Measurements from ENCODE around the gene PDE9A. TPM values are rescaled to one million over a fixed set of nuclear protein-coding genes. Genes with fewer than 3 reads are reported as not detected.
A peak's percentile ranks its signal among the peaks of the same experiment; 100 is the strongest.

Gene PDE9A
- total RNA-seq, 1 experiment from 2014 or later, result 44.8 TPM

DNA sequence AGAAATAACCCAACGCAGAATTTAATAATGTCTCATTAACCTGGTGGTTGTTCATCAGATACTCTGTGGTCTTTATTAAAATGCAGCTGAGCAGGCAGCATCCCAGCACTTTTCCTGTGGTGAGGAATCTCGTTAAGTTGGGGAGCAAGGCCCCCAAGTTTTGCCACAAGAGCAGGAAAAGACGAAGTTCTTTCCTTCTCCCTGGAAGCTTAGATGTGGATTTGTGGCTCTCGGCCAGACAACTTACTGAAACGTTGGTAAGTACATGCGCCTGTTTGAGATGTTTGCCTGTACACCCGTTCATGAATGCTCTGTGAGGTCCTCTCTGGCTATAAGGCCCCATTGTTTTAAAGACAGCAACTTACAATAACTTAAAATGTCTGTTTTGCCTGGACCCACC is 34.3 kb upstream of the PDE9A start (continued):
- TF ChIP-seq ZNF416 (CRISPR knock-in tag; IDR thresholded peaks at IDR 0.05), result no peak

DNA sequence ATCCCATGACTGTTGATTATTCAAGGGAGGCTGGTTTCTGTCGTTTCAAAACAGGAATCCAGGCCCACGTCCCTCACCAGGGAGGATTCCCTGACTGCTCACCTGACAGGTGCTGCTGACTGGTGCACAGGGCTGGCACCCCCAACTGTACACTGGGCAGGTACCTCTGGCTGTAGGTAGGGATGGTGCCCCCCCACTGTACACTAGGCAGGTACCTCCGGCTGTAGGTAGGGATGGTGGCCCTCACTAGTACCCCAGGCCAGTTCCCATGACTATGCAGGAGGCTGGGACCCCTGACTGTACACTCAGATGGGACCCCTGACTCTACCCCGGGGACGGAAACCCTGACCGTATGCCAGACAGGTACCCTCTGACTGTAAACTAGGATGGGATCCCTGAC is 33.6 kb upstream of the PDE9A start:
- ATAC-seq (no peak), DNase-seq (ENCODE audit: low spot score) (no peak)
- Mint-ChIP-seq H3K36me3 (no peaks in the 10 kb centered on the region), H3K4me1 (peaks cover 17% of the 10 kb centered on the region), H3K9me3 (peaks cover 4% of the 10 kb centered on the region), H3K27ac (no peak overlapping the region), H3K4me3 (no peak overlapping the region), H3K27me3 (ENCODE audit: low read depth) (peaks cover 7% of the 10 kb centered on the region)
- TF ChIP-seq JUN (CRISPR knock-in tag; IDR thresholded peaks at IDR 0.05) (no peak), GTF2I (CRISPR knock-in tag; conservative IDR thresholded peaks at IDR 0.05) (no peak), ZNF396 (CRISPR knock-in tag; IDR thresholded peaks at IDR 0.05; ENCODE audit: borderline replicate concordance) (no peak), ESRRA (CRISPR knock-in tag; IDR thresholded peaks at IDR 0.05; ENCODE audit: borderline replicate concordance) (no peak), ZNF121 (CRISPR knock-in tag; IDR thresholded peaks at IDR 0.05) (no peak), MYBL2 (CRISPR knock-in tag; IDR thresholded peaks at IDR 0.05) (no peak), ZNF416 (CRISPR knock-in tag; IDR thresholded peaks at IDR 0.05) (no peak), NR1H2 (CRISPR knock-in tag; IDR thresholded peaks at IDR 0.05) (no peak), SOX15 (CRISPR knock-in tag; IDR thresholded peaks at IDR 0.05) (no peak)
- TF ChIP-seq, protein P1, sequence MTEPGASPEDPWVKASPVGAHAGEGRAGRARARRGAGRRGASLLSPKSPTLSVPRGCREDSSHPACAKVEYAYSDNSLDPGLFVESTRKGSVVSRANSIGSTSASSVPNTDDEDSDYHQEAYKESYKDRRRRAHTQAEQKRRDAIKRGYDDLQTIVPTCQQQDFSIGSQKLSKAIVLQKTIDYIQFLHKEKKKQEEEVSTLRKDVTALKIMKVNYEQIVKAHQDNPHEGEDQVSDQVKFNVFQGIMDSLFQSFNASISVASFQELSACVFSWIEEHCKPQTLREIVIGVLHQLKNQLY (CRISPR knock-in tag; IDR thresholded peaks at IDR 0.05), result no peak
- TF ChIP-seq, protein P2, sequence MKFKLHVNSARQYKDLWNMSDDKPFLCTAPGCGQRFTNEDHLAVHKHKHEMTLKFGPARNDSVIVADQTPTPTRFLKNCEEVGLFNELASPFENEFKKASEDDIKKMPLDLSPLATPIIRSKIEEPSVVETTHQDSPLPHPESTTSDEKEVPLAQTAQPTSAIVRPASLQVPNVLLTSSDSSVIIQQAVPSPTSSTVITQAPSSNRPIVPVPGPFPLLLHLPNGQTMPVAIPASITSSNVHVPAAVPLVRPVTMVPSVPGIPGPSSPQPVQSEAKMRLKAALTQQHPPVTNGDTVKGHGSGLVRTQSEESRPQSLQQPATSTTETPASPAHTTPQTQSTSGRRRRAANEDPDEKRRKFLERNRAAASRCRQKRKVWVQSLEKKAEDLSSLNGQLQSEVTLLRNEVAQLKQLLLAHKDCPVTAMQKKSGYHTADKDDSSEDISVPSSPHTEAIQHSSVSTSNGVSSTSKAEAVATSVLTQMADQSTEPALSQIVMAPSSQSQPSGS (CRISPR knock-in tag; IDR thresholded peaks at IDR 0.05; ENCODE audit: borderline replicate concordance, low read depth), result no peak
- TF ChIP-seq, protein P3, sequence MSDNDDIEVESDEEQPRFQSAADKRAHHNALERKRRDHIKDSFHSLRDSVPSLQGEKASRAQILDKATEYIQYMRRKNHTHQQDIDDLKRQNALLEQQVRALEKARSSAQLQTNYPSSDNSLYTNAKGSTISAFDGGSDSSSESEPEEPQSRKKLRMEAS (CRISPR knock-in tag; IDR thresholded peaks at IDR 0.05), result no peak
- TF ChIP-seq, protein P4, sequence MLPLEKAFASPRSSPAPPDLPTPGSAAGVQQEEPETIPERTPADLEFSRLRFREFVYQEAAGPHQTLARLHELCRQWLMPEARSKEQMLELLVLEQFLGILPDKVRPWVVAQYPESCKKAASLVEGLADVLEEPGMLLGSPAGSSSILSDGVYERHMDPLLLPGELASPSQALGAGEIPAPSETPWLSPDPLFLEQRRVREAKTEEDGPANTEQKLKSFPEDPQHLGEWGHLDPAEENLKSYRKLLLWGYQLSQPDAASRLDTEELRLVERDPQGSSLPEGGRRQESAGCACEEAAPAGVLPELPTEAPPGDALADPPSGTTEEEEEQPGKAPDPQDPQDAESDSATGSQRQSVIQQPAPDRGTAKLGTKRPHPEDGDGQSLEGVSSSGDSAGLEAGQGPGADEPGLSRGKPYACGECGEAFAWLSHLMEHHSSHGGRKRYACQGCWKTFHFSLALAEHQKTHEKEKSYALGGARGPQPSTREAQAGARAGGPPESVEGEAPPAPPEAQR (CRISPR knock-in tag; IDR thresholded peaks at IDR 0.05), result no peak
- ChIA-PET CTCF (no interaction called here), POLR2A (no interaction called here)

DNA sequence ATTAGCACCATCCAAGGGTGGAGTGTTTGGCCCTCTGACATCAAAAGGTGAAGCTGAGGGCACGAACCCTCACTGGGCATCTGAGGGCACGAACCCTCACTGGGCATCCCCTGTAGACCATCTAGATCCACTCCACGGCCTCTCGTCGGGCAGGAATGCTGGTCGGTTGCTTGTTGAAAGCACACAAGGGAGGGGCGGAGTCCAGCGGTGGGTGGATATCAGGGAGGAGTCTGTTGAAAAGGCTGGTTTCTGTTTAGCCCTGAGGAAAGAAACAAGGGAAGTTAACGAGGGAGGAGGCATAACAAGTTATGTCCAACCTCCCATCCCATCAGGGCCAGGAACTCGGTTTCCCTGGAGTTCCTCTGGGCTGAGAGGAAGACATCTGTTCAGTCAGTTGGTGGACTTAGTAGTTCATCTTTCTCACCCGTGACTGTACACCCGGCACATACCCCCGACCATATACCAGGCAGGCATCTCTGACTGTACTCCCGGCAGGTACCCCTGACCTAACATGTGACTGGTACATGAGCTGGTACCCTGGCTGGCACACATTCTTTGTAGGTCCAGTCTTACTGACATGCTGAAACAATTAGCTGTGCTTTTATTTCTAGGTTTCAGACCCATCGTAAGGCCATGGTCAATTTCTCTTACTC is 32.1 kb upstream of the PDE9A start:
- CTCF ChIA-PET, result no interaction called here
- ATAC-seq (peak; percentile 65), DNase-seq (ENCODE audit: low spot score) (peak; percentile 52)
- Mint-ChIP-seq H3K27ac (no peak overlapping the region), H3K27me3 (ENCODE audit: low read depth) (peaks cover 7% of the 10 kb centered on the region), H3K9me3 (peaks cover 4% of the 10 kb centered on the region), H3K4me3 (no peak overlapping the region), H3K36me3 (no peaks in the 10 kb centered on the region), H3K4me1 (peaks cover 17% of the 10 kb centered on the region)
- POLR2A ChIA-PET, result no interaction called here
- TF ChIP-seq, protein P5, sequence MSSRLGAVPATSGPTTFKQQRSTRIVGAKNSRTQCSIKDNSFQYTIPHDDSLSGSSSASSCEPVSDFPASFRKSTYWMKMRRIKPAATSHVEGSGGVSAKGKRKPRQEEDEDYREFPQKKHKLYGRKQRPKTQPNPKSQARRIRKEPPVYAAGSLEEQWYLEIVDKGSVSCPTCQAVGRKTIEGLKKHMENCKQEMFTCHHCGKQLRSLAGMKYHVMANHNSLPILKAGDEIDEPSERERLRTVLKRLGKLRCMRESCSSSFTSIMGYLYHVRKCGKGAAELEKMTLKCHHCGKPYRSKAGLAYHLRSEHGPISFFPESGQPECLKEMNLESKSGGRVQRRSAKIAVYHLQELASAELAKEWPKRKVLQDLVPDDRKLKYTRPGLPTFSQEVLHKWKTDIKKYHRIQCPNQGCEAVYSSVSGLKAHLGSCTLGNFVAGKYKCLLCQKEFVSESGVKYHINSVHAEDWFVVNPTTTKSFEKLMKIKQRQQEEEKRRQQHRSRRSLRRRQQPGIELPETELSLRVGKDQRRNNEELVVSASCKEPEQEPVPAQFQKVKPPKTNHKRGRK (CRISPR knock-in tag; IDR thresholded peaks at IDR 0.05; ENCODE audit: borderline replicate concordance), result no peak
- TF ChIP-seq TCF7 (CRISPR knock-in tag; IDR thresholded peaks at IDR 0.05; ENCODE audit: low read depth) (no peak), ZNF671 (CRISPR knock-in tag; IDR thresholded peaks at IDR 0.05) (no peak), SMAD4 (CRISPR knock-in tag; IDR thresholded peaks at IDR 0.05) (no peak), TEAD1 (CRISPR knock-in tag; IDR thresholded peaks at IDR 0.05) (no peak)
- TF ChIP-seq, protein P6, sequence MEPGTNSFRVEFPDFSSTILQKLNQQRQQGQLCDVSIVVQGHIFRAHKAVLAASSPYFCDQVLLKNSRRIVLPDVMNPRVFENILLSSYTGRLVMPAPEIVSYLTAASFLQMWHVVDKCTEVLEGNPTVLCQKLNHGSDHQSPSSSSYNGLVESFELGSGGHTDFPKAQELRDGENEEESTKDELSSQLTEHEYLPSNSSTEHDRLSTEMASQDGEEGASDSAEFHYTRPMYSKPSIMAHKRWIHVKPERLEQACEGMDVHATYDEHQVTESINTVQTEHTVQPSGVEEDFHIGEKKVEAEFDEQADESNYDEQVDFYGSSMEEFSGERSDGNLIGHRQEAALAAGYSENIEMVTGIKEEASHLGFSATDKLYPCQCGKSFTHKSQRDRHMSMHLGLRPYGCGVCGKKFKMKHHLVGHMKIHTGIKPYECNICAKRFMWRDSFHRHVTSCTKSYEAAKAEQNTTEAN (CRISPR knock-in tag; IDR thresholded peaks at IDR 0.05), result no peak
- TF ChIP-seq, protein P7, sequence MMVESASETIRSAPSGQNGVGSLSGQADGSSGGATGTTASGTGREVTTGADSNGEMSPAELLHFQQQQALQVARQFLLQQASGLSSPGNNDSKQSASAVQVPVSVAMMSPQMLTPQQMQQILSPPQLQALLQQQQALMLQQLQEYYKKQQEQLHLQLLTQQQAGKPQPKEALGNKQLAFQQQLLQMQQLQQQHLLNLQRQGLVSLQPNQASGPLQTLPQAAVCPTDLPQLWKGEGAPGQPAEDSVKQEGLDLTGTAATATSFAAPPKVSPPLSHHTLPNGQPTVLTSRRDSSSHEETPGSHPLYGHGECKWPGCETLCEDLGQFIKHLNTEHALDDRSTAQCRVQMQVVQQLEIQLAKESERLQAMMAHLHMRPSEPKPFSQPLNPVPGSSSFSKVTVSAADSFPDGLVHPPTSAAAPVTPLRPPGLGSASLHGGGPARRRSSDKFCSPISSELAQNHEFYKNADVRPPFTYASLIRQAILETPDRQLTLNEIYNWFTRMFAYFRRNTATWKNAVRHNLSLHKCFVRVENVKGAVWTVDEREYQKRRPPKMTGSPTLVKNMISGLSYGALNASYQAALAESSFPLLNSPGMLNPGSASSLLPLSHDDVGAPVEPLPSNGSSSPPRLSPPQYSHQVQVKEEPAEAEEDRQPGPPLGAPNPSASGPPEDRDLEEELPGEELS (CRISPR knock-in tag; IDR thresholded peaks at IDR 0.05), result no peak
- TF ChIP-seq, protein P8, sequence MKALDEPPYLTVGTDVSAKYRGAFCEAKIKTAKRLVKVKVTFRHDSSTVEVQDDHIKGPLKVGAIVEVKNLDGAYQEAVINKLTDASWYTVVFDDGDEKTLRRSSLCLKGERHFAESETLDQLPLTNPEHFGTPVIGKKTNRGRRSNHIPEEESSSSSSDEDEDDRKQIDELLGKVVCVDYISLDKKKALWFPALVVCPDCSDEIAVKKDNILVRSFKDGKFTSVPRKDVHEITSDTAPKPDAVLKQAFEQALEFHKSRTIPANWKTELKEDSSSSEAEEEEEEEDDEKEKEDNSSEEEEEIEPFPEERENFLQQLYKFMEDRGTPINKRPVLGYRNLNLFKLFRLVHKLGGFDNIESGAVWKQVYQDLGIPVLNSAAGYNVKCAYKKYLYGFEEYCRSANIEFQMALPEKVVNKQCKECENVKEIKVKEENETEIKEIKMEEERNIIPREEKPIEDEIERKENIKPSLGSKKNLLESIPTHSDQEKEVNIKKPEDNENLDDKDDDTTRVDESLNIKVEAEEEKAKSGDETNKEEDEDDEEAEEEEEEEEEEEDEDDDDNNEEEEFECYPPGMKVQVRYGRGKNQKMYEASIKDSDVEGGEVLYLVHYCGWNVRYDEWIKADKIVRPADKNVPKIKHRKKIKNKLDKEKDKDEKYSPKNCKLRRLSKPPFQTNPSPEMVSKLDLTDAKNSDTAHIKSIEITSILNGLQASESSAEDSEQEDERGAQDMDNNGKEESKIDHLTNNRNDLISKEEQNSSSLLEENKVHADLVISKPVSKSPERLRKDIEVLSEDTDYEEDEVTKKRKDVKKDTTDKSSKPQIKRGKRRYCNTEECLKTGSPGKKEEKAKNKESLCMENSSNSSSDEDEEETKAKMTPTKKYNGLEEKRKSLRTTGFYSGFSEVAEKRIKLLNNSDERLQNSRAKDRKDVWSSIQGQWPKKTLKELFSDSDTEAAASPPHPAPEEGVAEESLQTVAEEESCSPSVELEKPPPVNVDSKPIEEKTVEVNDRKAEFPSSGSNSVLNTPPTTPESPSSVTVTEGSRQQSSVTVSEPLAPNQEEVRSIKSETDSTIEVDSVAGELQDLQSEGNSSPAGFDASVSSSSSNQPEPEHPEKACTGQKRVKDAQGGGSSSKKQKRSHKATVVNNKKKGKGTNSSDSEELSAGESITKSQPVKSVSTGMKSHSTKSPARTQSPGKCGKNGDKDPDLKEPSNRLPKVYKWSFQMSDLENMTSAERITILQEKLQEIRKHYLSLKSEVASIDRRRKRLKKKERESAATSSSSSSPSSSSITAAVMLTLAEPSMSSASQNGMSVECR (CRISPR knock-in tag; IDR thresholded peaks at IDR 0.05; ENCODE audit: borderline replicate concordance), result no peak

Measured in WTC11 (cell line).